GM12878 (cell line): ENCODE measurements around the gene PREB. TPM values are rescaled to one million over a fixed set of nuclear protein-coding genes. Genes with fewer than 3 reads are reported as not detected.

Experiments used
- BHLHE40 ChIP-seq, 2 experiments: fragments of 450-650 bp in 1 of 2; IDR thresholded peaks; 2 replicates each; pipeline ENCODE4 v1.6.1; 2011 to 2017; ENCODE audit warnings: low read depth in 2 of 2, borderline replicate concordance in 1 of 2, improper control_type of control experiment in 1 of 2, low read length in 1 of 2, mild to moderate bottlenecking in 1 of 2
- BMI1 ChIP-seq: fragments of 450-650 bp; IDR thresholded peaks from 2 replicates; pipeline ENCODE4 v1.6.1; 2016; ENCODE audit warnings: mild to moderate bottlenecking, moderate library complexity, borderline replicate concordance
- EED ChIP-seq: sonication (generic); IDR thresholded peaks from 2 replicates; pipeline ENCODE4 v1.6.1; 2016; ENCODE audit warnings: antibody characterized with exemption, low read depth
- EGR1 ChIP-seq, 2 experiments: IDR thresholded peaks; 1 replicate in 1 of 2; 2 replicates in 1 of 2; pipeline ENCODE4 v1.6.1; 2011 to 2012; ENCODE audit warnings: low read depth in 2 of 2, low read length in 2 of 2, borderline replicate concordance in 1 of 2, mild to moderate bottlenecking in 1 of 2, moderate library complexity in 1 of 2
- HDGF ChIP-seq: fragments of 450-650 bp; IDR thresholded peaks from 2 replicates; pipeline ENCODE4 v1.6.1; 2016; ENCODE audit warnings: antibody characterized with exemption
- KDM1A ChIP-seq: fragments of 200-600 bp; sonication (generic); IDR thresholded peaks from 2 replicates; pipeline ENCODE4 v1.6.1; 2016; ENCODE audit warnings: borderline replicate concordance
- MTA3 ChIP-seq: IDR thresholded peaks from 2 replicates; pipeline ENCODE4 v1.6.1; 2012; ENCODE audit warnings: low read length, inconsistent platforms, borderline replicate concordance
- MYB ChIP-seq: fragments of 150-350 bp; IDR thresholded peaks from 2 replicates; pipeline ENCODE4 v1.6.1; 2014; ENCODE audit warnings: mild to moderate bottlenecking, low read depth, low read length, borderline replicate concordance
- NFYA ChIP-seq: IDR thresholded peaks from 2 replicates; pipeline ENCODE4 v1.6.1; 2011; ENCODE audit warnings: low read depth, mild to moderate bottlenecking, low read length, improper control_type of control experiment, borderline replicate concordance
- NR2C1 ChIP-seq: fragments of 450-650 bp; IDR thresholded peaks from 2 replicates; pipeline ENCODE4 v1.6.1; 2017; ENCODE audit warnings: antibody characterized with exemption, mild to moderate bottlenecking, moderate library complexity
- POLR2AphosphoS2 ChIP-seq: IDR thresholded peaks from 2 replicates; pipeline ENCODE4 v1.6.1; 2011; ENCODE audit warnings: low read depth, mild to moderate bottlenecking, low read length, improper control_type of control experiment, moderate library complexity
- RELA ChIP-seq: fragments of 450-650 bp; IDR thresholded peaks from 2 replicates; pipeline ENCODE4 v1.8.0; 2014; ENCODE audit warnings: borderline replicate concordance; ENCODE audit not compliant: partially characterized antibody
- RFX5 ChIP-seq: IDR thresholded peaks from 2 replicates; pipeline ENCODE4 v1.6.1; 2011; ENCODE audit warnings: low read depth, low read length, improper control_type of control experiment
- SIN3A ChIP-seq: IDR thresholded peaks from 2 replicates; pipeline ENCODE4 v1.6.1; 2012; ENCODE audit warnings: low read depth, low read length, improper control_type of control experiment
- SPI1 ChIP-seq: IDR thresholded peaks from 2 replicates; pipeline ENCODE4 v1.6.1; 2011; ENCODE audit warnings: low read depth, mild to moderate bottlenecking, low read length, moderate library complexity, borderline replicate concordance; ENCODE audit not compliant: insufficient read depth
- TCF12 ChIP-seq: IDR thresholded peaks from 2 replicates; pipeline ENCODE4 v1.6.1; 2011; ENCODE audit warnings: low read depth, mild to moderate bottlenecking, low read length
- ZNF622 ChIP-seq: fragments of 450-650 bp; IDR thresholded peaks from 2 replicates; pipeline ENCODE4 v1.6.1; 2017; ENCODE audit warnings: mild to moderate bottlenecking, inconsistent platforms
- polyA plus RNA-seq, 11 experiments: library from polyadenylated mRNA; depleted of rRNA in 4 of 11; unstranded in 6 of 11; stranded (reverse) in 5 of 11; fragments of >200 nt; fragmentation: Nextera tagmentation in 4 of 11; fragmentation: Illumina TruSeq in 1 of 11; extraction: Ambion mirVana in 4 of 11; extraction: Trizol in 1 of 11; gene quantifications; 1 replicate in 1 of 11; 2 replicates in 10 of 11; pipeline versions ENCODE4 v1.2.1 to v1.2.3, GENCODE V29; 2011 to 2016; ENCODE audit warnings: inconsistent platforms in 2 of 11, missing spikeins in 2 of 11, low read depth in 1 of 11
- total RNA-seq, 4 experiments: library from RNA; depleted of rRNA in 3 of 4; stranded (reverse); fragments of >200 nt in 3 of 4; fragmentation: Illumina TruSeq in 1 of 4; extraction: Trizol in 1 of 4; gene quantifications; 2 replicates each; pipeline versions ENCODE4 v1.2.1 to v1.2.3, GENCODE V29; 2013 to 2021
- TF ChIP-seq, protein P1 (sequence below): fragments of 450-650 bp; IDR thresholded peaks from 2 replicates; pipeline ENCODE4 v1.6.1; 2016; ENCODE audit warnings: mild to moderate bottlenecking, moderate library complexity, borderline replicate concordance
- TF ChIP-seq, protein P2 (sequence below): fragments of 450-650 bp; IDR thresholded peaks from 2 replicates; pipeline ENCODE4 v1.6.1; 2017; ENCODE audit warnings: mild to moderate bottlenecking, low read depth, inconsistent platforms; ENCODE audit not compliant: poor library complexity, severe bottlenecking
- TF ChIP-seq, protein P3 (sequence below): fragments of 150-350 bp; IDR thresholded peaks from 2 replicates; pipeline ENCODE4 v1.6.1; 2016; ENCODE audit warnings: low read depth, low read length

The PREB gene
- total and polyA plus RNA-seq, 10 of the 15 experiments (the other 5 are each of a cell fraction or from before 2014, with no cell fraction given): 26.3 to 101 (median 52.7) TPM

DNA sequence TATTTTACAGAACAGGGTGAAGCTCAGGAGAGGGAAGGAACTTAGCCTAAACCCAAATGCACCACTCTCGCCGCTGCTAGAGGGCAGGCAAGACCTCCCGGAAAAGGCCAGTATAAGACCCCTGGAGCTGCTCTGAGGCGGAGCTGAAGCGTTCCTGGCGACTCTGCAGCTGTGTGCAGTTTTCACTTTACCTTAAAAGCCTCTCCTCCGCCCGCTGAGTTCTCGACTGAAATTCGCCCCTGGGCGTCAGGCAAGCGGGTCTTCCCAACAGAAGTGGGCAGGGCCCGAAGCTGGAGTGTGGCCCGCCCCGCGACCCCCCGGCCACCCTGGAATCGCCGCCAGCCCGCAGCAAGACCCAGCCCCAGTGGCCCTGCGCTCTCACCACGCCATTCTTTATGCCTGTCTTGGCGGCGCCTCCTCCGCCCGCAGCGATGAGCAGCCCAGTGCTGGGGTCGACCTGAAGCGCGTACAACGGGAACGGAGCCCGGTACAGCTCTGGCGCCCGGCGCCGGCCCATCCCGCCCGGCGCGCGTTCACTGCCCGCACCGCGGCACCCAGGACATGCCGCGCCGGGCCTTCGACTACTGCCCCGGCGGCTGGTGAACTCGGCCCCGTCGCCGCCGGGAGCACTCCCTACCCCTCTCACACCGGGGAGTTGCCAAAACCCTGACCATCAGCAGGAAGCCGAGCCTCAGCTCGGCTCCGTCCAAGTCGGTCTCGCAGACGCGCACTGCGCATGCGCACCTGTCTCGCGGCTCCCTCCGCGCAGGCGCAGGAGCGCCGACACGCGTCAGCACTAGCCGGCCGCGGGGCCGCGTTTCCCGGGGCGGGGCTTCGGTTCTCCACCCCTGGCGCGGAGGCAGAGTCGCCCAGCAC lies at the start of gene PREB (continued):
- TF ChIP-seq NFYA: no peak
- TF ChIP-seq, protein P1, sequence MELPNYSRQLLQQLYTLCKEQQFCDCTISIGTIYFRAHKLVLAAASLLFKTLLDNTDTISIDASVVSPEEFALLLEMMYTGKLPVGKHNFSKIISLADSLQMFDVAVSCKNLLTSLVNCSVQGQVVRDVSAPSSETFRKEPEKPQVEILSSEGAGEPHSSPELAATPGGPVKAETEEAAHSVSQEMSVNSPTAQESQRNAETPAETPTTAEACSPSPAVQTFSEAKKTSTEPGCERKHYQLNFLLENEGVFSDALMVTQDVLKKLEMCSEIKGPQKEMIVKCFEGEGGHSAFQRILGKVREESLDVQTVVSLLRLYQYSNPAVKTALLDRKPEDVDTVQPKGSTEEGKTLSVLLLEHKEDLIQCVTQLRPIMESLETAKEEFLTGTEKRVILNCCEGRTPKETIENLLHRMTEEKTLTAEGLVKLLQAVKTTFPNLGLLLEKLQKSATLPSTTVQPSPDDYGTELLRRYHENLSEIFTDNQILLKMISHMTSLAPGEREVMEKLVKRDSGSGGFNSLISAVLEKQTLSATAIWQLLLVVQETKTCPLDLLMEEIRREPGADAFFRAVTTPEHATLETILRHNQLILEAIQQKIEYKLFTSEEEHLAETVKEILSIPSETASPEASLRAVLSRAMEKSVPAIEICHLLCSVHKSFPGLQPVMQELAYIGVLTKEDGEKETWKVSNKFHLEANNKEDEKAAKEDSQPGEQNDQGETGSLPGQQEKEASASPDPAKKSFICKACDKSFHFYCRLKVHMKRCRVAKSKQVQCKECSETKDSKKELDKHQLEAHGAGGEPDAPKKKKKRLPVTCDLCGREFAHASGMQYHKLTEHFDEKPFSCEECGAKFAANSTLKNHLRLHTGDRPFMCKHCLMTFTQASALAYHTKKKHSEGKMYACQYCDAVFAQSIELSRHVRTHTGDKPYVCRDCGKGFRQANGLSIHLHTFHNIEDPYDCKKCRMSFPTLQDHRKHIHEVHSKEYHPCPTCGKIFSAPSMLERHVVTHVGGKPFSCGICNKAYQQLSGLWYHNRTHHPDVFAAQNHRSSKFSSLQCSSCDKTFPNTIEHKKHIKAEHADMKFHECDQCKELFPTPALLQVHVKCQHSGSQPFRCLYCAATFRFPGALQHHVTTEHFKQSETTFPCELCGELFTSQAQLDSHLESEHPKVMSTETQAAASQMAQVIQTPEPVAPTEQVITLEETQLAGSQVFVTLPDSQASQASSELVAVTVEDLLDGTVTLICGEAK: no peak
- no peak for TF ChIP-seq ZNF622
- TF ChIP-seq TCF12: no peak
- TF ChIP-seq KDM1A: no peak
- TF ChIP-seq RELA: no peak
- TF ChIP-seq, protein P2, sequence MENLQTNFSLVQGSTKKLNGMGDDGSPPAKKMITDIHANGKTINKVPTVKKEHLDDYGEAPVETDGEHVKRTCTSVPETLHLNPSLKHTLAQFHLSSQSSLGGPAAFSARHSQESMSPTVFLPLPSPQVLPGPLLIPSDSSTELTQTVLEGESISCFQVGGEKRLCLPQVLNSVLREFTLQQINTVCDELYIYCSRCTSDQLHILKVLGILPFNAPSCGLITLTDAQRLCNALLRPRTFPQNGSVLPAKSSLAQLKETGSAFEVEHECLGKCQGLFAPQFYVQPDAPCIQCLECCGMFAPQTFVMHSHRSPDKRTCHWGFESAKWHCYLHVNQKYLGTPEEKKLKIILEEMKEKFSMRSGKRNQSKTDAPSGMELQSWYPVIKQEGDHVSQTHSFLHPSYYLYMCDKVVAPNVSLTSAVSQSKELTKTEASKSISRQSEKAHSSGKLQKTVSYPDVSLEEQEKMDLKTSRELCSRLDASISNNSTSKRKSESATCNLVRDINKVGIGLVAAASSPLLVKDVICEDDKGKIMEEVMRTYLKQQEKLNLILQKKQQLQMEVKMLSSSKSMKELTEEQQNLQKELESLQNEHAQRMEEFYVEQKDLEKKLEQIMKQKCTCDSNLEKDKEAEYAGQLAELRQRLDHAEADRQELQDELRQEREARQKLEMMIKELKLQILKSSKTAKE: no peak
- no peak for TF ChIP-seq SPI1
- TF ChIP-seq, protein P3, sequence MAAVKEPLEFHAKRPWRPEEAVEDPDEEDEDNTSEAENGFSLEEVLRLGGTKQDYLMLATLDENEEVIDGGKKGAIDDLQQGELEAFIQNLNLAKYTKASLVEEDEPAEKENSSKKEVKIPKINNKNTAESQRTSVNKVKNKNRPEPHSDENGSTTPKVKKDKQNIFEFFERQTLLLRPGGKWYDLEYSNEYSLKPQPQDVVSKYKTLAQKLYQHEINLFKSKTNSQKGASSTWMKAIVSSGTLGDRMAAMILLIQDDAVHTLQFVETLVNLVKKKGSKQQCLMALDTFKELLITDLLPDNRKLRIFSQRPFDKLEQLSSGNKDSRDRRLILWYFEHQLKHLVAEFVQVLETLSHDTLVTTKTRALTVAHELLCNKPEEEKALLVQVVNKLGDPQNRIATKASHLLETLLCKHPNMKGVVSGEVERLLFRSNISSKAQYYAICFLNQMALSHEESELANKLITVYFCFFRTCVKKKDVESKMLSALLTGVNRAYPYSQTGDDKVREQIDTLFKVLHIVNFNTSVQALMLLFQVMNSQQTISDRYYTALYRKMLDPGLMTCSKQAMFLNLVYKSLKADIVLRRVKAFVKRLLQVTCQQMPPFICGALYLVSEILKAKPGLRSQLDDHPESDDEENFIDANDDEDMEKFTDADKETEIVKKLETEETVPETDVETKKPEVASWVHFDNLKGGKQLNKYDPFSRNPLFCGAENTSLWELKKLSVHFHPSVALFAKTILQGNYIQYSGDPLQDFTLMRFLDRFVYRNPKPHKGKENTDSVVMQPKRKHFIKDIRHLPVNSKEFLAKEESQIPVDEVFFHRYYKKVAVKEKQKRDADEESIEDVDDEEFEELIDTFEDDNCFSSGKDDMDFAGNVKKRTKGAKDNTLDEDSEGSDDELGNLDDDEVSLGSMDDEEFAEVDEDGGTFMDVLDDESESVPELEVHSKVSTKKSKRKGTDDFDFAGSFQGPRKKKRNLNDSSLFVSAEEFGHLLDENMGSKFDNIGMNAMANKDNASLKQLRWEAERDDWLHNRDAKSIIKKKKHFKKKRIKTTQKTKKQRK: no peak
- TF ChIP-seq POLR2AphosphoS2: 0 out of 2 replicates have a peak, but pooled peaks have one; percentile 62
- no peak for TF ChIP-seq RFX5
- TF ChIP-seq EGR1 (IDR thresholded peaks at IDR 0.05; ENCODE audit: borderline replicate concordance in 1 of 2, low read depth in 2 of 2, low read length in 2 of 2): no peak
- no peak for TF ChIP-seq MTA3
- no peak for TF ChIP-seq HDGF
- TF ChIP-seq BHLHE40 (IDR thresholded peaks at IDR 0.05; ENCODE audit: borderline replicate concordance in 1 of 2, low read depth in 2 of 2, low read length in 1 of 2): peak in 1 of 2 experiments; percentile 45; a peak in 2 of 4 replicates
- TF ChIP-seq NR2C1: no peak
- TF ChIP-seq SIN3A: no peak
- TF ChIP-seq EED: no peak
- no peak for TF ChIP-seq MYB
- TF ChIP-seq BMI1: no peak
